ENCODE measurements around the gene TFF3. TPM values are rescaled to one million over a fixed set of nuclear protein-coding genes. Genes with fewer than 3 reads are reported as not detected.

TFF3 gene
- total RNA-seq, 4 donors from 2014 or later, result 1.8 to 23.6 (median 11.6) TPM

DNA sequence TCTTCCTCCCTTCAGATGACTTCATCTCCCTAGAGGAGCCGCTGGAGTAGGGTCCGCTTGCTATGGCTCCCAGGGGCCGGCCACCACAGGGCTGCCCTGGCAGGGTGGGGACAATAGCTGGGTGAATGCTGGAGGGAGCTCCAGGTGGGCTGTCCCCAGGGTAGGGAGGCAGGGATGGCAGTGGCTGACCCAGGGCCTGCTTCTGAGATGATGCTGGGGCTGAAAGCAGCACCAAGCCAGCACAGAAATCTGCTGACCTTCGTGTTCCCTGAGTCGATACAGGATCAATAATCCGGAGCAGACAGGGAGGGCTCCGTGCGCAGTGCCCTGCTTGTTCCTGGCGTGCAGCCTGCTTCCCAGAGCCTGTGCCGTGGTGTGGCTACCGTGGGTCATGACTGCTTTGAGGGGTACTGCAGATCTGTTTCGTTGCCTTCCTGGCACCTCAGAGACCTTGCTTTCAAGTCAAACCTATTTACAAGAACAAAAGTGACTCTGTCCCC lies 34.0 kb downstream of the TFF3 start:
- DNase-seq (ENCODE audit: low spot score) (no peak), ATAC-seq (ENCODE audit: low FRiP score) (no peak)
- TF ChIP-seq, protein P1, sequence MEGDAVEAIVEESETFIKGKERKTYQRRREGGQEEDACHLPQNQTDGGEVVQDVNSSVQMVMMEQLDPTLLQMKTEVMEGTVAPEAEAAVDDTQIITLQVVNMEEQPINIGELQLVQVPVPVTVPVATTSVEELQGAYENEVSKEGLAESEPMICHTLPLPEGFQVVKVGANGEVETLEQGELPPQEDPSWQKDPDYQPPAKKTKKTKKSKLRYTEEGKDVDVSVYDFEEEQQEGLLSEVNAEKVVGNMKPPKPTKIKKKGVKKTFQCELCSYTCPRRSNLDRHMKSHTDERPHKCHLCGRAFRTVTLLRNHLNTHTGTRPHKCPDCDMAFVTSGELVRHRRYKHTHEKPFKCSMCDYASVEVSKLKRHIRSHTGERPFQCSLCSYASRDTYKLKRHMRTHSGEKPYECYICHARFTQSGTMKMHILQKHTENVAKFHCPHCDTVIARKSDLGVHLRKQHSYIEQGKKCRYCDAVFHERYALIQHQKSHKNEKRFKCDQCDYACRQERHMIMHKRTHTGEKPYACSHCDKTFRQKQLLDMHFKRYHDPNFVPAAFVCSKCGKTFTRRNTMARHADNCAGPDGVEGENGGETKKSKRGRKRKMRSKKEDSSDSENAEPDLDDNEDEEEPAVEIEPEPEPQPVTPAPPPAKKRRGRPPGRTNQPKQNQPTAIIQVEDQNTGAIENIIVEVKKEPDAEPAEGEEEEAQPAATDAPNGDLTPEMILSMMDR (IDR thresholded peaks at IDR 0.05), result no peak

DNA sequence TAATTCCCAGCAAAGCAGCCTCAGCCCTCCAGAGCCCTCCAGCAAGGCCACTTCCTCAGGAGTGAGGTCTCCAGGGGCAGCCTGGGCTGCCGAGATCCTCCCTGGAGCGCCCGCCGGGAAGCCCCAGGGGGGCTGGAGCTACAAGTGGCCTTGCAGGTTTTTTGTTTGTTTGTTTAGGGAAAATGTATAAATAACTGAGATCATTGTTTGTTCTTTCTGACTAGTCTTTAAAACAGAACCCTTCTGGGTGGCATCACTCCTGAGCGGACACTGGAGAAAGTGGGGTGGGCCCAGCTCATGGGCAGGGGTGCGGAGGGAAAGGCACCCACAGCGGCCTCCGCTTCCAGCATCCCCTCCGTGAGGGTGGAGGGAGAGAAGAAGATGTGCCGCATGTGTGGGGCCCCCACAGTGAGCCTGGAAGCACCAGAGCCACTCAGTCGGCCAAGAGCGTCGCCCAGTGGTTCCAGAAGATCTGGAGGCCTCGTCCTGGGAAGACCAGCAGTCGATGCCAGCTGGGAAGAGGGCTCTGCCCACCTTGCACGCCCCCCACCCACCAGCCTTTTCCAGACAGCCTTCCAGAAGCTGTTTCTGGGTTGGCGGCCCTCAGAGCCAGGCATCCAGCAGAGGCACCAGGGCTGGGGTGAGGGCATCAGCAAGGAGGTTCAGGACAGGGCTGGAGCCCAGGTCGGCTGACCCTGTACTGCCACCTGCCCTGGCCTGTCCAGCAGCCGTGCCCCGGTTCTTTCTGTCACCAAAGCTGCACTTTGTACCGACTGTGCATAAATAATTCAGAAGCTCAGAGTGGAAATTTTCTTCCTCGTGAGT lies 34.6 kb downstream of the TFF3 start:
- TF ChIP-seq, protein P1 (IDR thresholded peaks at IDR 0.05), result no peak
- DNase-seq (ENCODE audit: low spot score), result no peak
- no peak for ATAC-seq (ENCODE audit: low FRiP score)

DNA sequence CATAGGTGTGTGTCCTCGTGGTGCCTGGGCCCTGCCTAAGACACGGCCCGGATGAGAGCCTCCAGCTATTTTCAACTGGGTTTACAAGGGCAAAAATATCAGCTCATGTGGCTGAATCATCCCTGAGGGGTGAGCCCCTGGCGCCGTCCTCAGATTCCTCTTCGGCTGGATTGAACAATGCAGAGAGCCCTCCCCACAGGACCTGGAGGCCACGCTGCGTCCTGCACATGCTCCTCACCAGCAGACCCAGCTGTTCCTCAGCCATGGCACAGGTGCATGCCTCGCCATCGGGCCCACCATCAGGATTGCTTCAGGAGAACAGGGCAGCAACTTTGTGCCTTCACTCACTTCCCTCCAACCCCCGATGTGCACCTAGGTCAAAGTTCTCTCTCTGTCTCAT lies 35.3 kb downstream of the TFF3 start:
- TF ChIP-seq, protein P1 (IDR thresholded peaks at IDR 0.05), result no peak
- DNase-seq (ENCODE audit: low spot score) (no peak), ATAC-seq (ENCODE audit: low FRiP score) (no peak)

DNA sequence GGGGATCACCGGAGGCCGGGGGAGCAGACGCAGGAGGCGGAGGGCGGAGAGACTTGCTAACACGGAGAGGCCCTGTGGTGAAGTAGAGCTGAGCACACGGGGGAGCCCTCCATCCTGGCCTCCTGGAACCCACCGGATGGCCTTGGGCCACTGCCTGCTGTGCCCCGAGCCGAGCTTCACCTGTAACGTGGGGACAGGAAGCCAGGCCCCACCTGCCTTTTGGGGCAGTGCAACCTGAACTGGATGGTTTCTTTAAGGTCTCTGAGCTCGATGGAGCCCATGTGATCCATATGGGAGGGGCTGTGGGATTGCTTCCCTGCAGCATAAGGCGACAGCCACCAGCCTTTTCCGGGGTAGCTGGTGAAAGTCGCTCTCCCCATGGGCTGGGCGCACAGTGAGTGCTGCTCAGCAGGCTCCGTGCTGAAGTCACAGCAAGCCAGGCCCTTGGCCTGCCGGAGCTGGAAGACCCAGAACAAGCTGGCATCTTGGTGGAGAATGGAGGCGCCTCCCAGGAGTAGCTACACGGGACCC lies 35.8 kb downstream of the TFF3 start:
- TF ChIP-seq, protein P1 (IDR thresholded peaks at IDR 0.05), result no peak
- DNase-seq (ENCODE audit: low spot score), result no peak
- ATAC-seq (ENCODE audit: low FRiP score), result no peak

DNA sequence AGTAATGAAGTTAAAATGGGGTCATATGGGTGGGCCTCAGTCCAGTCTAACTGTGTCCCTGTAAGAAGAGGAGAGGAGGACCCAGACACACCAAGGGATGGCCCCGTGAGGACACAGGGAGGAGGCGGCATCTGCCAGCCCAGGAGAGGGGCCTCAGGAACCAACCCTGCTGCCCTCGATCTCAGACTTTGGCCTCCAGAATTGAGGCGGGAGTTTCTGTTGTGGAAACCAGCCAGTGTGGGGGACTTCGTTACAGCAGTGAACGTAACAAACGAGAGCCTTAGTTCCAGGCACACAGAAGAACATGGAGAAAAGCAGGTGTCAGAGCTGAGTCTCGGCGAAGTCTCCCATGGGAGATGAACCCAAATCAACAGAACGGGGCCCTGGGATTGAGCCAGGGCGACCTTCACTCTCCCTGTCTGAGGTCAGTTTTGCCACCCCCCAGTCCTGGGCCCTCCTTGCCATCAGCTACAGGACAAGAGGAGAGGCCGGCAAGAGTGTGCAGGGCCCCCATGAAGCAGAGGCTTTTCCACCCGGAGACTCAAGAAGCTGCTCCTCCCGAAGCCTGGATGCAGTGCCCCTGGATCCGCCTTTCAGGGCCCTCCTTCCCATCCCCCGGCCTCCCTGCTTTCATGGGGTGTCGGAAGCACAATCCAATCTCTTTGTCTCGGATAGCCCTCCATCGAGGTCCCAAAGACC lies 36.6 kb downstream of the TFF3 start:
- DNase-seq (ENCODE audit: low spot score) (no peak), ATAC-seq (ENCODE audit: low FRiP score) (no peak)
- TF ChIP-seq, protein P1 (IDR thresholded peaks at IDR 0.05), result no peak

DNA sequence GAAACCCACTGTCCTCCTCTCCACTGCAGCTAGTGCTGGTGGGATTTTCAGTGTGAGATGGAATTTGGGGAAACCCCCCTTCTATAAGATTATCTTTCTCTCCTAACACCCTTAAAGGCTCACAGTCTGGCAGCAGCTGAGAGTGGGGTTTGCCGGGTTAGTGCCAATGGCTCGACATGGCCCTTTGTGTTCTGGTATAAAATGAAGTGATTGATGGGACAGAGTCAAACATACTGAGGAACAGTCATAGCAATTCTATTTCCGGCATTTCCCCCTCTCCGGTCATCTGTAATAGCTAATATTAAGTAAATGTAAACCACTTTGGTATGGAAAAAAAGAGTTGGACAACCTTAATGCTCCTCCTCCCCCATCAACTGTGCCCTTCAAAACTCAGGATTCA lies 37.6 kb downstream of the TFF3 start:
- ATAC-seq (ENCODE audit: low FRiP score) (no peak), DNase-seq (ENCODE audit: low spot score) (no peak)
- TF ChIP-seq, protein P1 (IDR thresholded peaks at IDR 0.05), result no peak

Data from omental fat pad (tissue), 4 donors.